Trophoblast cell (in vitro differentiated cells and primary cell): ENCODE measurements around the gene TEX52.

Experiments
- DNase-seq, 2 donors: peaks; one replicate each; pipeline ENCODE4 v3.0.0-alpha.2; 2016
- H2AFZ ChIP-seq: 2 replicates; pipeline ENCODE4 v1.6.1; 2013; ENCODE audit warnings: low read length, moderate library complexity, mild to moderate bottlenecking; ENCODE audit not compliant: insufficient read depth, poor library complexity
- H2AK5ac ChIP-seq: 2 replicates; pipeline ENCODE4 v1.6.1; 2013; ENCODE audit warnings: mild to moderate bottlenecking, low read length
- H2BK120ac ChIP-seq: 2 replicates; pipeline ENCODE4 v1.6.1; 2013; ENCODE audit warnings: low read length, mild to moderate bottlenecking, moderate library complexity; ENCODE audit not compliant: insufficient read depth, poor library complexity
- H2BK12ac ChIP-seq: 2 replicates; pipeline ENCODE4 v1.6.1; 2013; ENCODE audit warnings: mild to moderate bottlenecking, low read length, moderate library complexity
- H2BK5ac ChIP-seq: 2 replicates; pipeline ENCODE4 v1.6.1; 2013; ENCODE audit warnings: low read length, low read depth, moderate library complexity, mild to moderate bottlenecking; ENCODE audit not compliant: poor library complexity
- H3K14ac ChIP-seq: 2 replicates; pipeline ENCODE4 v1.6.1; 2013; ENCODE audit warnings: mild to moderate bottlenecking, low read length
- H3K18ac ChIP-seq: 2 replicates; pipeline ENCODE4 v1.6.1; 2013; ENCODE audit warnings: mild to moderate bottlenecking, low read length
- H3K23ac ChIP-seq: 2 replicates; pipeline ENCODE4 v1.6.1; 2013; ENCODE audit warnings: low read length
- H3K27ac ChIP-seq: 2 replicates; pipeline ENCODE4 v1.5.1; 2013; ENCODE audit warnings: low read depth, mild to moderate bottlenecking, inconsistent platforms, low read length, moderate library complexity
- H3K27me3 ChIP-seq: 2 replicates; pipeline ENCODE4 v1.6.1; 2013; ENCODE audit warnings: inconsistent platforms, mild to moderate bottlenecking, low read length, moderate library complexity; ENCODE audit not compliant: insufficient read depth
- H3K36me3 ChIP-seq, 2 experiments: 1 replicate in 1 of 2; 2 replicates in 1 of 2; pipeline ENCODE4 v1.6.1; 2013; ENCODE audit warnings: low read length in 2 of 2, mild to moderate bottlenecking in 2 of 2, moderate library complexity in 1 of 2; ENCODE audit not compliant: insufficient read depth in 2 of 2, control insufficient read depth in 1 of 2
- H3K4ac ChIP-seq: 2 replicates; pipeline ENCODE4 v1.6.1; 2013; ENCODE audit warnings: low read depth, mild to moderate bottlenecking, low read length, moderate library complexity
- H3K4me1 ChIP-seq, 2 experiments: 1 replicate in 1 of 2; 2 replicates in 1 of 2; pipeline ENCODE4 v1.6.1; 2013; ENCODE audit warnings: low read length in 2 of 2, mild to moderate bottlenecking in 2 of 2, moderate library complexity in 1 of 2; ENCODE audit not compliant: insufficient read depth in 2 of 2, control insufficient read depth in 1 of 2
- H3K4me2 ChIP-seq: 2 replicates; pipeline ENCODE4 v1.6.1; 2013; ENCODE audit warnings: inconsistent platforms, mild to moderate bottlenecking, low read length, moderate library complexity
- H3K4me3 ChIP-seq: 2 replicates; pipeline ENCODE4 v1.5.1; 2013; ENCODE audit warnings: mild to moderate bottlenecking, low read depth, low read length, inconsistent platforms
- H3K79me1 ChIP-seq: one replicate; pipeline ENCODE4 v1.6.1; 2013; ENCODE audit warnings: low read length
- H3K79me2 ChIP-seq: 2 replicates; pipeline ENCODE4 v1.6.1; 2013; ENCODE audit warnings: low read length, mild to moderate bottlenecking; ENCODE audit not compliant: control insufficient read depth, insufficient read depth, poor library complexity
- H3K9ac ChIP-seq: 2 replicates; pipeline ENCODE4 v1.6.1; 2013; ENCODE audit warnings: mild to moderate bottlenecking, low read length
- H3K9me3 ChIP-seq: 2 replicates; pipeline ENCODE4 v1.6.1; 2013; ENCODE audit warnings: low read depth, mild to moderate bottlenecking, control low read depth, inconsistent platforms, low read length; ENCODE audit not compliant: insufficient read depth
- H4K12ac ChIP-seq: 2 replicates; pipeline ENCODE4 v1.6.1; 2013; ENCODE audit warnings: low read depth, mild to moderate bottlenecking, low read length, moderate library complexity
- H4K8ac ChIP-seq: 2 replicates; pipeline ENCODE4 v1.6.1; 2013; ENCODE audit warnings: low read depth, mild to moderate bottlenecking, low read length, moderate library complexity
- H4K91ac ChIP-seq: one replicate; pipeline ENCODE4 v1.6.1; 2013; ENCODE audit warnings: low read depth, mild to moderate bottlenecking, low read length, moderate library complexity
- WGBS: extraction: QIAGEN DNeasy Blood & Tissue Kit; methylation state at CpG from one replicate; pipeline ENCODE4 v1.1.7; 2013; ENCODE audit warnings: missing lambda C conversion rate; ENCODE audit not compliant: insufficient read length, insufficient coverage; ENCODE audit errors: extremely low coverage; 5-methylcytosine and 5-hydroxymethylcytosine counted together

The TEX52 gene

DNA sequence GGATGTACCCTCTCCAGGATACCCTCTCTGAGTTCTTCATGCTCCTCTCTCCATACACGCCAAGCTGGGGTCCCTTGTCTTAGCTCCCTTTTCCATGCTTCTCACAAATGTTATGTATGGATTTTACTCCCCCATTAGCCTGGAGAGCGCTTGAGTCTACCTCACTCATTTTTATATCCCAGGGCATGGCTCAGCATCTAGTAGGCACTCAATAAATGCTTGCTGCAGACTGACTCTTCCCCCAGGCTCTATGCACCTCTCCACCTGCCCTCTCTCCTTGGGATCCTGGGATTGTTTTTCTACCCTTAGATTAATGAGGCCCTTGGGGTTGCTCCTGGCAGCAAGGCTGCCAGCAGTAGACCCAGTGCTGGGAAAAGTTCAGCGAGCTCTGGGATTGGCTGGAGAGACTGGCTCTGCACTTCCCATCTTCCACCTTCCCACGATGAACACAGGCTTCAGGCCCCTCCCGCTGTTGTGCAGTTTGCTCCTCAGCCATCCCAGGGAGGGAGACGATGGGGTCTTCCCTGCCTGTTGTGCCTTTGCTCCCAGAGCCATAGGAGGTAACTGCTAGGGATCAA is 24.2 kb downstream of the TEX52 start:
- no peaks in the 10 kb centered on the region for H3K79me2 ChIP-seq
- no peak overlapping the region for H2BK120ac ChIP-seq
- no peak for DNase-seq
- no peak overlapping the region for H3K4me3 ChIP-seq
- H3K27ac ChIP-seq: no peak overlapping the region
- H4K12ac ChIP-seq: no peak overlapping the region
- no peak overlapping the region for H2BK12ac ChIP-seq
- no peak overlapping the region for H3K4me2 ChIP-seq
- peaks cover 8 to 13% of the 10 kb centered on the region in 2 experiments for H3K36me3 ChIP-seq
- no peak overlapping the region for H3K4ac ChIP-seq
- H2BK5ac ChIP-seq: no peak overlapping the region
- H3K23ac ChIP-seq: no peak overlapping the region
- H3K4me1 ChIP-seq: no peaks in the 10 kb centered on the region
- H3K79me1 ChIP-seq: no peaks in the 10 kb centered on the region
- H4K91ac ChIP-seq: no peak overlapping the region
- no peak overlapping the region for H3K14ac ChIP-seq
- H2AFZ ChIP-seq: no peak overlapping the region
- no peak overlapping the region for H3K9ac ChIP-seq
- no peak overlapping the region for H2AK5ac ChIP-seq
- no peaks in the 10 kb centered on the region for H3K9me3 ChIP-seq
- H3K18ac ChIP-seq: no peak overlapping the region
- H4K8ac ChIP-seq: no peak overlapping the region
- WGBS: no CpG with 5 or more reads among the region's 6 CpGs
- no peaks in the 10 kb centered on the region for H3K27me3 ChIP-seq

- Histone ChIP-seq H4K91ac (no peak overlapping the region), H2BK120ac (no peak overlapping the region), H3K9ac (no peak overlapping the region), H2BK12ac (no peak overlapping the region), H4K12ac (no peak overlapping the region), H3K23ac (no peak overlapping the region), H3K27ac (no peak overlapping the region), H3K4ac (no peak overlapping the region), H3K27me3 (no peaks in the 10 kb centered on the region), H3K4me2 (no peak overlapping the region), H4K8ac (no peak overlapping the region), H3K14ac (no peak overlapping the region), H2BK5ac (no peak overlapping the region), H3K4me3 (no peak overlapping the region), H3K18ac (no peak overlapping the region), H3K9me3 (no peaks in the 10 kb centered on the region), H3K79me1 (no peaks in the 10 kb centered on the region), H2AFZ (no peak overlapping the region), H2AK5ac (no peak overlapping the region), H3K36me3 (peaks cover 33 to 39% of the 10 kb centered on the region in 2 experiments), H3K4me1 (no peaks in the 10 kb centered on the region), H3K79me2 (no peaks in the 10 kb centered on the region)
- no peak for DNase-seq
- WGBS: no CpG with 5 or more reads among the region's 6 CpGs
These were observed 27.6 kb downstream of the TEX52 start for GRCh38 chr12:2829275-2829674.

GRCh38 chr12:2826721-2827515 is 29.9 kb downstream of the TEX52 start:
- Histone ChIP-seq H3K4me2 (no peak overlapping the region), H3K4me3 (no peak overlapping the region), H4K12ac (no peak overlapping the region), H2BK120ac (no peak overlapping the region), H3K9me3 (no peaks in the 10 kb centered on the region), H3K4me1 (no peaks in the 10 kb centered on the region), H3K4ac (no peak overlapping the region), H3K14ac (no peak overlapping the region), H3K79me2 (no peaks in the 10 kb centered on the region), H3K27ac (no peak overlapping the region), H2BK5ac (no peak overlapping the region), H3K18ac (no peak overlapping the region), H2AK5ac (no peak overlapping the region), H3K36me3 (peaks cover 44 to 56% of the 10 kb centered on the region in 2 experiments), H4K8ac (no peak overlapping the region), H3K79me1 (no peaks in the 10 kb centered on the region), H2AFZ (no peak overlapping the region), H3K27me3 (no peaks in the 10 kb centered on the region), H2BK12ac (no peak overlapping the region), H4K91ac (no peak overlapping the region), H3K23ac (no peak overlapping the region), H3K9ac (no peak overlapping the region)
- DNase-seq: no peak
- no CpG with 5 or more reads among the region's 14 CpGs for WGBS

GRCh38 chr12:2826036-2826435 is 30.8 kb downstream of the TEX52 start:
- no peak overlapping the region for H4K8ac ChIP-seq
- no peak for DNase-seq

More at GRCh38 chr12:2826036-2826435, 30.8 kb downstream of the TEX52 start:
- Histone ChIP-seq H2AK5ac (no peak overlapping the region), H3K14ac (no peak overlapping the region), H3K79me1 (no peaks in the 10 kb centered on the region), H3K9ac (no peak overlapping the region), H3K36me3 (peaks cover 48 to 64% of the 10 kb centered on the region in 2 experiments), H3K4me1 (no peaks in the 10 kb centered on the region), H4K91ac (no peak overlapping the region), H3K4ac (no peak overlapping the region), H3K4me2 (no peak overlapping the region), H3K18ac (no peak overlapping the region), H3K4me3 (no peak overlapping the region), H2BK120ac (no peak overlapping the region), H2AFZ (no peak overlapping the region), H3K27me3 (no peaks in the 10 kb centered on the region), H3K23ac (no peak overlapping the region), H3K9me3 (no peaks in the 10 kb centered on the region), H3K27ac (no peak overlapping the region), H3K79me2 (no peaks in the 10 kb centered on the region), H2BK5ac (no peak overlapping the region), H2BK12ac (no peak overlapping the region), H4K12ac (no peak overlapping the region)
- no CpG with 5 or more reads among the region's 3 CpGs for WGBS
